ENCODE measurements around the gene RUNX3. TPM values are rescaled to one million over a fixed set of nuclear protein-coding genes. Genes with fewer than 3 reads are reported as not detected.

RUNX3 gene
- total RNA-seq, 2 donors from 2014 or later, result 5.0 to 8.9 TPM

- intact Hi-C loops (cut with DNase I), result no loop called here
- no peak for DNase-seq (ENCODE audit: low spot score)
Measured at GRCh38 chr1:24878045-24878444, 52.0 kb downstream of the RUNX3 start.

- intact Hi-C loops (cut with DNase I), result no loop called here
- peak; percentile 25 for DNase-seq (ENCODE audit: low spot score)
Measured at GRCh38 chr1:24875991-24876506, 54.0 kb downstream of the RUNX3 start.

- intact Hi-C loops (cut with DNase I), result no loop called here
- peak; percentile 42 for DNase-seq (ENCODE audit: low spot score)
Measured at GRCh38 chr1:24875257-24875656, 54.8 kb downstream of the RUNX3 start.

GRCh38 chr1:24874611-24875234 is 55.4 kb downstream of the RUNX3 start:
- peak; percentile 58 for DNase-seq (ENCODE audit: low spot score)
- intact Hi-C loops (cut with DNase I), result no loop called here

GRCh38 chr1:24874056-24874455 is 56.0 kb downstream of the RUNX3 start:
- intact Hi-C loops (cut with DNase I), result no loop called here
- no peak for DNase-seq (ENCODE audit: low spot score)

- DNase-seq (ENCODE audit: low spot score), result no peak
- intact Hi-C loops (cut with DNase I), result no loop called here
Measured at GRCh38 chr1:24873148-24873547, 56.9 kb downstream of the RUNX3 start.

GRCh38 chr1:24872061-24872850 is 57.8 kb downstream of the RUNX3 start:
- intact Hi-C loops (cut with DNase I), result no loop called here
- peak; percentile 79 for DNase-seq (ENCODE audit: low spot score)

GRCh38 chr1:24871306-24871901 is 58.7 kb downstream of the RUNX3 start:
- peak; percentile 61 for DNase-seq (ENCODE audit: low spot score)
- intact Hi-C loops (cut with DNase I), result no loop called here

GRCh38 chr1:24870551-24871195 is 59.4 kb downstream of the RUNX3 start:
- intact Hi-C loops (cut with DNase I), result no loop called here
- peak; percentile 83 for DNase-seq (ENCODE audit: low spot score)

GRCh38 chr1:24868016-24868875 is 61.8 kb downstream of the RUNX3 start:
- DNase-seq (ENCODE audit: low spot score), result peak; percentile 67
- intact Hi-C loops (cut with DNase I), result no loop called here

GRCh38 chr1:24867084-24867870 is 62.8 kb downstream of the RUNX3 start:
- intact Hi-C loops (cut with DNase I), result no loop called here
- peak; percentile 48 for DNase-seq (ENCODE audit: low spot score)

GRCh38 chr1:24866211-24867083 is 63.6 kb downstream of the RUNX3 start:
- intact Hi-C loops (cut with DNase I), result no loop called here
- DNase-seq (ENCODE audit: low spot score), result peak; percentile 29

GRCh38 chr1:24865587-24865986 is 64.5 kb downstream of the RUNX3 start:
- intact Hi-C loops (cut with DNase I), result no loop called here

GRCh38 chr1:24865168-24865567 is 64.9 kb downstream of the RUNX3 start:
- intact Hi-C loops (cut with DNase I), result no loop called here
- peak; percentile 30 for DNase-seq (ENCODE audit: low spot score)

More at GRCh38 chr1:24865587-24865986, 64.5 kb downstream of the RUNX3 start:
- peak; percentile 48 for DNase-seq (ENCODE audit: low spot score)

- intact Hi-C loops (cut with DNase I), result no loop called here
- DNase-seq (ENCODE audit: low spot score), result no peak
Measured at GRCh38 chr1:24864370-24864777, 65.7 kb downstream of the RUNX3 start.

GRCh38 chr1:24862775-24863483 is 67.1 kb downstream of the RUNX3 start:
- intact Hi-C loops (cut with DNase I), result loop anchor here in 1 of 2 donors (2.0 kb wide), 1 partner anchor 52 kb away; no protein-coding TSS in a partner anchor

More at GRCh38 chr1:24862775-24863483, 67.1 kb downstream of the RUNX3 start:
- DNase-seq (ENCODE audit: low spot score), result peak; percentile 53

All from posterior vena cava (tissue), 2 donors.